GM18909 (cell line): Measurements from ENCODE around the gene TPCN1.

ENCODE experiments used
- ATAC-seq: cut with Tn5 transposase; IDR thresholded peaks from one replicate; pipeline ENCODE4 v1.9.1; 2021; ENCODE audit warnings: mild to moderate bottlenecking; ENCODE audit not compliant: unreplicated experiment, poor library complexity

The TPCN1 gene

DNA sequence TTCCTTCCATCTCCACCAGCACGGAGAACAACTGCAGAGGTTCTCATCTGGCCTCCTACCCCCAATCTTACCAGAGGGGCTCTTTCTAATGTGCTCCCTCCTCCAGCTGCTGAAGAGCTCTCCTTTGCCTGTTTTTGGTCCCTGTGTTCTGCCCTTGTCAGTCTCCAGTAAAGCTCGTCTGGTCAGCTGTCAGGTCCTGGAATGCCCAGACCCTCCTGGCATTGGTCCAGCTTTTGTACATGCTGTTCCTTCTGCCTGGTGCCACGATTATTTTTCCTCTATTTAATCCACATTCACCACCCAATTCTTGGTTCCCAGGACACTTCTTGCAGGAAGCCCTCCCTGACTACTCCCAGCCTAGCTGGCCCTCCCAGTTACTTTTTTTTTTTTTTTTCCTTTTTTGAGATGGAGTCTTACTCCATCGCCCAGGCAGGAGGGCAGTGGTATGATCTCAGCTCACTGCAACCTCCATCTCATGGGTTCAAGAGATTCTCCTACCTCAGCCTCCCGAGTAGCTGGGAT, 107.2 kb downstream of the TPCN1 start:
- no peak for ATAC-seq

DNA sequence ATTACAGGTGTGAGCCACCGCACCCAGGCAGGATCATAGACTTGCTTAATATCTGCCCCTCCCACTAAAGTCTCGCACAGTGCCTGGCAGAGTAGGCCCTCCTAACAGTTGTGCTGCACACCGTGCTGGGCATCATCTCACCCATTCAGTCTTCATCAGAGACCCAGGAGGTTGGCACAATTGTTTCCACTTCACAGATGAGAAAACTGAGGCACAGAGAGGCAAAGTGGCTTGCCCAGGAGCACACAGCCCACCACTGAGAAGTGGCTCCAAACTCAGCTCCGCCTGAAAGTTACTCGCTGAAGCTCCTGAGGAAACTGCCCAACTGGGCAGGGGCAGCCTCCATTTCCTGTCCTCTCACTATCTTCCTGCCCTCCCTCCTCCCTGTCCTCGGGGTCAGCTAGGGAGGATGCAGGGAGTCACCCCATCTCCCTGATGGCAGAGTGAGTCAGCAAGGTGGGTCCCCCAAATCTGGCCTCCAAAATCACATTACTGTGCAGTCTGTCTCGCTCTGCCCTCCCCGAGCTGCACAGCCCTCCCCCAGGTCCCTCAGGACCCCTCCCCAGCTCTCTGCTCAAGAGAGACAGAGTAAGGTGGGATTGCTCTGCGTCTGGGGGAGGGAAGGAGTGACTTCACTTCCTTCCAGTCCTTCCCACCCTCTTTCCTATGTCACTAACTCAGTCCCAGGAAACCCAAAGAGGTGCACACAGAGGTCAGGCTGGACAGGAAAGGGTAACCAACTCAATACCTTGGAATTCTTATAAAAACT, 107.9 kb downstream of the TPCN1 start:
- no peak for ATAC-seq

DNA sequence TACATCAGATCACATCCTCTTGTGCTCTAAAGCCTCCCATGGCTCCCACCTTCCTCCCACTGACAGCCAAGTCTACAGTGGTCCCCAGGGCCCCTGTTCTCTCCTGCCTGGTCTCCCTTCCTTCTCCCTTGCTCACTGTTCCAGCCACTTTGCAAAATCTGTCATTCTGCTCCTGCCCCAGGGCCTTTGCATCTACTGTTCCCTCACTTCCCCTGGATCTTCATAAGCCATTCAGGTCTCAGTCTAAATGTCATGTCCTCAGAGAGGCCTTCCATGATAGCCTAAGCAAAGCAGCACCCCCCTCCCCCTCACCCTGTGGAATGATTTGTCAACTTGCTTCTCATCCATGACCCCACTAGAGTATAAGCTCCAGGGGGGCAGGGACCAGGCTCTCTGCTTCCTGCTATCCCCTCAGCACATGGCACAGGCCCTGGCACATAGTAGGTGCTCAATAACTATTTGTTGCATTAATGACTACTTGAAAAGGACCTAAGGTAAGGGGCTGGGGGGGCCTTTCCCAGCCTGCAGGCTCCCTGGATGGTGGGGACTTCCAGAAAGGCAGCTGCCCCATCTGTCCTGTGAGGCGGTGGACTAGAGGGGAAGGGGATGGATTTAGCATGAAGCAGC, 108.6 kb downstream of the TPCN1 start:
- ATAC-seq, result no peak

DNA sequence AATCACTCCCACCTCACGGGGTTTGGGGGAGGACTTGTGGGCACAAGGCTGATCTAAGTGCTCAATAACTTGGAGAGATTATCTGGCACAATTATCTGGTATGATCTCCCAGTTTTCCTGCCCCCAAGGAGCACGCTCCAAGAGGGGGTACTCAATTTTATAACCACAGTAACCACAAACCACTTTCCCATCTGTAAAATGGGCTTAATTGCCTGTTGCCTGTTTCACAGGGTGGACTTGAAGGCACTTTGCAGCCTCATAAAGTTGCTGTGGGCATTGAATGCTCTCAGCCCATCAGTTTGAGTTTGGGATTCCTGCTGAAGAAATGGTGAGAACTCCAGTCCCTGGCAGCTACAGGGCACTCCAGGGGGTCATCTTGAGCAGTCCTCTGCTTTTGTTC, 109.2 kb downstream of the TPCN1 start:
- no peak for ATAC-seq

DNA sequence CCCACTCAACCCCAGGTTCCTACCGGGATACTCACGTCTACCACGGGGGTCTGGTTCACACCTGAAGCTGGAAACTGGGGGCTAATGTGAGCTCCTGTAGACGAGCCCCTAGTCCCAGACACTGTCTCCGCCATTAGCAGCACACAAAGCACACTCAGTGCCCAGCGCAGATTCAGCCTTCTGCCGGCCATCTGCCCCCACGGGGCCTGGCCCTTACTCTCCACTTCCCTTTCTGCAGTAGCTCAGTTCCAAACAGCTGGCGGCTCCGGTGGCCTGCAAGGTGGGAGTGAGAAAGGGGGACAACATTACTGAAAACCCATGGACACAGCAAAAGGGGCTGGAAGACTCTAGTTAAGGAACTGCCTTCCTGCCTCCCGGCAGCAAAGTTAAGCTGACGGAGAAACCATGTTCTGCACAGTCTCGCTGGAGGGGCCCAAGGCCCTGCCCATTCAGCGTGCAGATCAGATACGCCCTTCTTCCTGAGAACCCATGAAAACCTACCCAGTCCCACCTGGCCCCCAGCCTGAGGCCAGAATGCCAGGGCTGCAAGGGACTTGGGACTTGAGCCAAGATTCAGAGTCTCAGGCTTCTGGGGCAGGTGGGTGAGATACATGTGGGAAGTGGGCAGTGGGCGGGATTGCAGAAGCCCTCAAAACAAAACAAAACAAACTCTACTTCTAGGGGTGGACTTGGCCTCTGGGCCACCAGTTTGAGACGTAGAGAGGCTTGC, 111.6 kb downstream of the TPCN1 start:
- no peak for ATAC-seq

DNA sequence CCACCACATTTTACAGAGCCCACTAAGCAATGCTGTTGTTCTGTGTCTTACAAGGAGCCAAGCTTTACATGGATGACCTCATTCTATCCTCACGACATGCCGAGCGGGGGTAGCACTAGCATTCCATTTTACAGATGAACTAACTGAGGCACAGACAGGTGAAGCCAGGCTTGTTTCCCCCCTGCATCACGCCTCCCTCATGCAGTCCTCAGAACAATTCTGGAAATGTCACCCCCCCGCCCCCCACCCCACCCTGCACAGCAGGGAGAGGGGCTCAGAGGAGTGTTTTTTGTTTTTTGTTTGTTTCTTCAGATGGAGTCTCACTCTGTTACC, 112.1 kb downstream of the TPCN1 start:
- no peak for ATAC-seq

DNA sequence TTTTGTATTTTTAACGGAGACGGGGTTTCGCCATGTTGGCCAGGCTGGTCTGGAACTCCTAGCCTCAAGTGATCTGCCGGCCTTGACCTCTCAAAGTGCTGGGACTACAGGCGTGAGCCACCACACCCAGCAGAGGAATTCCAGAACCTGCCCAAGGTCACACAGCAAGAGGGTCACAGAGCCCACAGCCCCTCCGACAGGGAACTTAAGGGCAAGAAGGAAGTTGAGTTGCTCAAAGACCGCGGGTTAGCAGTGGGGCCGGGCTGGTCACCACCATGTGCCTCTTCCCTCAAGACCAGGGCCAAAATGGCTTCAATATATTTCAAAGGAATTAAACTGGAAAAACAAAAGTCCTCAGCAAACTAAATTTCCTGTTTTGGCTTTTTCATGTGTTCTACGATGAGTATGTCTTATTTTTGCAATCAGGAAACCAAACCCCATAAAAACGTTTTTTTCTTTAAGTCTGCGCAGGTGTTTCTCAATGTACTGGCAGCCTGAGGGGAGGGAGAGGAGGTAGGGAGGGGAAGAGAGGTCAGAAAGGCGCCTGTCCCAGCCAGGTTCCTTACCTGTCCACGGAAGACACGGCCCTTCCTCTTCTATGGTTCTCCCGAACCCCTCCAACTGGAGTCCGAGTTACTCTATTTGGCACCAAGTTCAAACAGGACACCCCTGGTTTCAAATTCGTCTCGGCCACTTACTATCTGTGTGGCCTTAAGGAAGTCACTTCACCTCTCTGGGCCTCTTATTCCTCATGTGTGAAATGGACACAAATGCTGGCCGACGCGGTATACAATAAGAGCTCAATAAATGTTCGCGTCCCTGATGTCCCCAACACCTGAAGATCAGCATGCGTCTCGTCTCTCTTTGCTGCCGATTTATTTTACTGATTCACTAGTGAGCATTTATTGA, 112.9 kb downstream of the TPCN1 start:
- ATAC-seq, result peak; percentile 16

DNA sequence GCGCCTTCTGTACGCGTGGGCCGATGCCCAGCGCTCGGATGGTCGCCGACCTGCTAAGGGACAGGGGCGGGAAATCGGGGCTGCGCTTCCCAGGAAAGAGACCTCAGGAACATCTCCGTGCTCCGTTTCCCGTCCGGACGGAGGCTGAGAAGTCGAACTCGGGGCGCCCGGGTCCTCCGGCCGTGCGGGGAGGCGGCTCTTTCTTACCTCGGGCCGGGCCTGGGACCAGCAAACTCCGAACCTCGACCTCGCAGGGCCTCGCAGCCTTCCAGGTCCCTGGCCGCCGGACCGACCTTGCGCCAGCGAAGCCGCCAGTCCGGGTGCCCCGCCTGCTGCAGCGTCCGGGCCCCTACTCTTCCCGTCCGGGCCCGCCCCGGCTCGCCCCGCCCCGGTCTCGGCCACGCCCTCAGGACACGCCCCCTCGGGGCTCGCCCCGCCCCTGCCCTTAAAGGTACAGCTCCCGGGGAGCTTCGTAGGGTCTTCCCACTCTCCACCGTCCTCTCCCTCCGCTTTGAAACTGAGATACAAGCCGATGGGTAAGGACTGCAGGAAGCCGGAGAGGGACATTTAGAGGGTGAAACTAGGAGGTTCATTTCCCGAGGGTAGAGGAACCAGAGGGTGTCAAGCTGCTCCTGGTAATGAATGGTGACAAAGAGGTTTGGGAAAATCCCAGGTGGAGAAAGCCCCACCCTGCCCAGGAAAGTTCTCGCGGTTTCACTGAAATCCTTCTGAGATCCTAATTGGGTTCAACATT, 113.7 kb downstream of the TPCN1 start, which contains the start of gene SLC8B1:
TSS of gene SLC8B1 (minus strand) at position 324 of the 754 bp plus-strand sequence. CDS start 2,231 bp downstream, outside the sequence.
- peak; percentile 88 for ATAC-seq

DNA sequence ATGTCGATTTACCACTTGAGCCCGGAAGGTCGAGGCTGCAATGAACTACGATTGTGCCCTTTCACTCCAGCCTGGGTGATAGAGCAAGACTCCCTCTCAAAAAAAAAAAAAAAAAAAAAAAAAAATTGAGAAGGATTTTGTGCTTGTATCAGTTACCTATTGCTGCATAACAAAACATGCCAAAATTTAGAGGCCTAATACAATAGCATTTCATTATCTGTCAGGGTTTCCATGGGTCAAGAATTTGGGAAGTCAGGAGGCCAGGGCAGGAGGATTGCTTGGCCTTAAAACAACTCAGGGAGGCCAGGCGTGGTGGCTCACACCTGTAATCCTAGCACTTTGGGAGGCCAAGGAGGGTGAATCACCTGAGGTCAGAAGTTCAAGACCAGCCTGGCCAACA, 118.3 kb downstream of the TPCN1 start:
- no peak for ATAC-seq

DNA sequence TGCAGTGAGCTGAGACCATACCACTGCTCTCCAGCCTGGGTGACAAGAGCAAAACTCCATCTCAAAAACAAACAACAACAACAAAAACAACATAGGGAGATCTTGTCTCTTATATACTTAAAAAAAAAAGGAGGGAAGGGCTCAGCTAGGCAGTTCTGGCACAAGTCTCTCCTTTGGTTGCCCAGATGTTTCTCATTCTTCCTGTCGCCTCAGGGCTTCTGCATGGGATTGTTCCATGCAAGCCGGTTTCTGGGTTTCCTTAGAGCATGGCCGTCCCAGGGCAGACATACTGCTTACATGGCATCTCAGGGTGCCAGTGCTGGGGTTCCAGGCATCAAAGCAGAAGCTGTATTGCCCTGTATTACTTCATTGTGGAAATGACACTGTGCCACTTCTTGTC, 118.8 kb downstream of the TPCN1 start:
- no peak for ATAC-seq

DNA sequence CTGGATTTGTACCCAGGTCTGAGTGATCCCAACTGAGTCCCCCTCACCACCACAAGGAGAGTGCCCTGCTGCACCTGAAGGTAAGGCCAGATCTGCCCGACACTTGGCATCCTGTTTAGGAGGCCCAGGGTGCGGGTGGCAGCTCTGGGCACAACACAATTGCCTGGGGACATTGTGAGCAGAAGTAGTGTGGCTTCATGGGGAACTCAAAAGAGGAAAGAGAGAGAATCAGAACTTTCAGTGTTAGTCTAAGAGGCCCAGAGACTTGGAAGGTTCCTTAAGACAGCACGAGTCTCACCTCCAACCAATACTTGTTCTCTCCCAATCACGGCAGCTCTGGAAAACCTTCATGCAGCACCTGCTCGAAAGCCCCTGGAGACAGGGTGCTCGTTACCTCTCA, 120.3 kb downstream of the TPCN1 start:
- ATAC-seq, result no peak

DNA sequence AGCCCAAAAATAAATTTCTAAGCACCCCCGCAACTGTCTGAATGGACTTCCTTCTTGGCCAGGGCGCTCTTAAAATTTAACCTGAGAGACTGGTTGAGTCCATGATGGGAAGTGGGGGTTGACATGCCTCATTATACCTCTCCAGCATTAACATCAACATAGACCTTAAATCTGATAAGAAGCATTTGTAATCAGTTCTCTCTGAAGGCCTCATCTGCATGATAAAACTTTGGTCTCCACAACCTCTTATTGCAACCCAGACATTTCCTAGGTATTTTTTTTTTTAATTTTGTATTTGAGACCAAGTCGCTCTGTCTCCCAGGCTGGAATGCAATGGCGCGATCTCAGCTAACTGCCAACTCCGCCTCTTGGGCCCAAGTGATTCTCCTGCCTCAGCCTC, 124.1 kb downstream of the TPCN1 start:
- no peak for ATAC-seq

DNA sequence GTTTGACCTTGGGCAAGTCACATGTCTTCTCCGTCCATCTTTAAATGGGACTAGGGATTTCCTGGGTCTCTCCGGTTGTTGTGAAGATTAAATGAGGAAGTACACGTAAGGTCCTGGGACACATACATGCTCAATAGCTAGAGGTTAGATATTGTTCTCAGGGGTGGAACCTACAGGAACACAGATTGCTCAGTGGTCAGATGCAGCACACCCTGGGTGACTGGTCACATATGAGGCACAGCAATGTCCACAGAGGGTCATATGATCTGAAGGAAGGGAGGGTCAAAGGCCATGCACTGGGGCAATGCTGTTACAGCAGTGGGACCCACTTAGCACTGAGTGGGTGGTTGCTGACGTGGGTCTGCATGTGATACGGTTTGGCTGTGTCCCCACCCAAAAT, 125.1 kb downstream of the TPCN1 start:
- no peak for ATAC-seq

DNA sequence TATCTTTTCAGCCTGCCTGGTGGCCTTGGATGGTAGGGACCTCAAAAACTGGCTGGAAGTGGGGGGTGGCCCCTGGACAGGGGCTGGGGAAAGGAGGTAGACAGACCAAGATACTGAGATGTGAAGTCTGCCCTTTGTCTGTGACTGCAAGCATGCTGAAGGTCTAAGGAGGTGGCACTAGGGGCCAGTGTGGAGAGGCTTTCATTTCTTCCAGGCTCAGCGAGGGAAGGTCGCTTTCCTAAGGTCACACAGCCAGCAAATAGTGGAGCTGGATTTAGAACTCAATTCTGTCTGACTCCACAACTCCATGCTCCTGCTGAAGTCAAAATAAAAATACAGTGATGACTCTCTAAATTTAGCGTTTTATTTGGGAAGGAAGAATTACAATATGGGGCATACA, 125.8 kb downstream of the TPCN1 start:
- ATAC-seq, result no peak

DNA sequence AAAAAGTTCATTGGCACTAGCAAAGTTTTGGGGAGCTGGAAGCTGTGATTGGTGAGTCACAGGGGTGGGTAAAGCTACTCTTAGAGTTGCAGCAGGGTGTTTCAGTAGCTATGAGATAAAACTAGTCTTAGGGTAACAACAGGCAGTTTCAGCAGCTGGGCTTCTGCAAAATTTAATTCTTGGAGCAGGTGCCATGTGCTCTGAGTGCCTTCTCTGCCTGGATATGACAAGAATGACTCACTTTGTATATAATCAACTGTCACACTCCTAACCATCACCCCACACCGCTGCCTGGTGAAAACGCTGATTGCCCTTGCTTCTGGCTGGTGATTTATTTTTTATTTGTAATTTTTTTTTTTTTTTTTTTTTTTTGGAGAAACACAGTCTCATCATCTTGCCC, 126.6 kb downstream of the TPCN1 start:
- ATAC-seq, result no peak
